Fibroblast of skin of left biceps (primary cell): ENCODE data around the gene VAPB.

Experiments
- DNase-seq, 2 experiments: peaks; one replicate each; pipeline ENCODE4 v3.0.0-alpha.2; 2013; ENCODE audit warnings: low read depth in 2 of 2

The VAPB gene

GRCh38 chr20:58481481-58482021, 92.5 kb downstream of the VAPB start:
- no peak for DNase-seq

- no peak for DNase-seq
These were observed 93.4 kb downstream of the VAPB start for GRCh38 chr20:58482416-58482815.

GRCh38 chr20:58483051-58483450, 94.0 kb downstream of the VAPB start:
- no peak for DNase-seq

- DNase-seq: no peak
These were observed 94.4 kb downstream of the VAPB start for GRCh38 chr20:58483470-58483869.

GRCh38 chr20:58485393-58485792, 96.4 kb downstream of the VAPB start:
- DNase-seq: no peak

GRCh38 chr20:58486207-58486606, 97.2 kb downstream of the VAPB start:
- DNase-seq: no peak

DNA sequence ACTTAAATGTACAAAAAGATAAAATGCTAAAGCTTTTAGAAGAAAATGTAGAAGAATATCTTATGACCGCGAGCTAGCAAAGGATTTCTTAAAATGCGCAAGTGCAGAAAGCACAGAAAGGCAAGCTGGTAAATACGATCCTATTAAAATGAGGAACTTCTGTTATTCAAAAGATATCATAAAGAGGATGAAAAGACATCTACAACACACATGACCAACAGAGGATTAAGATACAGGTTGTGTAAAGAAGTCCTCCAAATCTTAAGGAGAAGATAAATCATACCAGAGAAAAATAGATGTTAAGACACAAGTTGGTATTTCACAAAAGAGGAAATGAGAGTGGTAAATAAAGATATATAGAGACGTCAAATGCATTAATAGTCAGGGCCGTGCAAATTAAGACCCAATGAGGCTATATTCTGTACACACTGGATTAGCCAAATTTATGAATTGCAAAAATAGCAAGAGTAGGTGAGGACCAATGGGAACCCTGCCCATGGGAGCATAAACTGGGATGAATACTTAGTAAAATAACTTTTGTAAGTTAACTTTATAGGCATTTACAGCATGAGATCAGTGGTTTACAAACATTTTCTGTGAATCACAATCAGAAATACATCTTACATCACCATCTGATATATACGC, 103.2 kb downstream of the VAPB start:
- no peak for DNase-seq

- no peak for DNase-seq
These were observed 103.9 kb downstream of the VAPB start for GRCh38 chr20:58492795-58493524.

DNA sequence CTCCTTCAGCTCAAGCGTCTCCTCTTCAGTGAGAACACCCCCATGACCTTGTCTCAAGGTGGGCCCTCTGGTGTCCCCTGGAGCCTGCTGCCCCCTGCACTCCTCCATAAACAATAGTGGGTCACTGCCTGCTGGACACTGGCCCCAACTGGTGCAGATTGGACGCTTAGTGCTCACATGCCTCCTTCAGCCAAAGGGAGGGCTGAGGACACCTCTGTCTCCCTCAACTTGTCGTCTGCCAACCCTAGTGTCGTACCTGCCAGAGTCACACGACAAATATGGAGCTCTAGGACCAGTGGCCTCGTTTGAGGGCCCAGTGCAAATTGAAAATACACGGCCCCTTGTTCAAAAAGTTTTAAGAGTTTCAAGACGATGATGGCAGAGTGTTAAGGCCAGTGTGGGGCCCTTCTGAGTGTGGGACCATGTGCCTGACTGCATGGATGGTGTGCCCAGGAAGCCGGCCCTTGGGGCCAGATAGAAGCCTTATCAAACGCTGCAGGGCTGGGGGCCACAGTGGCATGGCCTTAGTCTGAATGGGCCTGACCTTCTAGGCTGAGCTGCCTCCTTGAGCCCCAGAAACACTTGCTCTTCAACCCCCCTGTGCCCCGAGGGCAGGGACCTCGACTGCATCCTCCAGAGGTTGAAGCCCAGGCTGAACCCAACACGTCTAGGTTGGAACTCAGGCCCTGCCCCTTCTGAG, 106.0 kb downstream of the VAPB start:
- no peak for DNase-seq

DNA sequence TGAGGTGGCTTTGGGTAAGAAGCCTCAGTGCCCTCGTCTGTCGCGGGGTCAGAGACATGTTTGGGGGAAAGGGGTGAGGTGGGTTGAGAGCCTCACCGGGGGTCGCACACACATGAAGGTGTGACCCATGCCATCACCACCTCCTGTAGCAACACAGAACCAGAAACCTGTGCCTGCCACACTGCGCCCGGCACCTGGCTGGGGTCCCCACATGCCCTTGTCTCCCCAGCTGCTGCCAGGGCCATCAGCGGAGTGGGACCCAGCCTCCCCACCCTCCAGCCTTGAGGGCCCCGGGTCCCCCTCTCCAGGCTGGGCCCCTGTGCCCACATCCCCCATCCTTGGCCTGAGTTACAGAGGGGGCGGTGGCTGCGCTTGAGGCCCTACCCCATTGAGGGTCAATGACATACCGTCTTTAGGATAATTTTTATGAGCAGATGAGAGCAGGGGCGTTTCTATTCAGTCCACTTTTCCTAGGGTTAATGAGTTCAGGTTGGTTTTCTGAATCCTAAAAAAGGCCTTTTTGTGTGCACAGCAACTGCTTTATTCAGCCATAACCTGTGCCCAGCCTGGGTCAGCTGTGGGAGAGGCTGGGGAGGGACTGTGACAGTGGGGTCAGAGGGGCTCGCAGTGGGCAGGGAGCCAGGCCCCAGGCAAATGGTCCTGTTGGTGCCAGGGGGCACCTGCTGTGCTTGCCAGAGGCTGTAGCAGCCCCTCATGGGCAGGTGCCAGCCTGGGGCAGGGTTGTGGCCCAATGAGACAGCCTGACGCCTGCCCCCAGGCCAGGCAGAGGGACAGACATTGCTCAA, 106.8 kb downstream of the VAPB start:
- no peak for DNase-seq

DNA sequence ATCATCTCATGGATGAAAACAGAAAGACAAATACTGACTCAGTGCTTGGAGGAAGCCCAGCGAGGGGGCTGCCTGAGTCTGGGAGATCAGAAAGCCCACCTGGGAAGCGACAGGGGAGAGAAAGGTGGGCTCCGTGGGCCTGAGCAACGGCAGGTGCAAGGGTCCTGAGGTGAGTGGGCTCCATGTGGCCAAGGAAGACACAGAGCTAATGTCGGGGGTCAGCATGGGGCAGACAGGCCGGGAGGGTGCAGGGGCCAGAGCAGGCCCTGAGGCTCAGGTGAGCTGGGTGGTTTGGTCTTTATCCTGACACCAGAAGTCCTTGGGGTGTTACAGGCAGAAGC, 107.4 kb downstream of the VAPB start:
- DNase-seq: no peak

DNA sequence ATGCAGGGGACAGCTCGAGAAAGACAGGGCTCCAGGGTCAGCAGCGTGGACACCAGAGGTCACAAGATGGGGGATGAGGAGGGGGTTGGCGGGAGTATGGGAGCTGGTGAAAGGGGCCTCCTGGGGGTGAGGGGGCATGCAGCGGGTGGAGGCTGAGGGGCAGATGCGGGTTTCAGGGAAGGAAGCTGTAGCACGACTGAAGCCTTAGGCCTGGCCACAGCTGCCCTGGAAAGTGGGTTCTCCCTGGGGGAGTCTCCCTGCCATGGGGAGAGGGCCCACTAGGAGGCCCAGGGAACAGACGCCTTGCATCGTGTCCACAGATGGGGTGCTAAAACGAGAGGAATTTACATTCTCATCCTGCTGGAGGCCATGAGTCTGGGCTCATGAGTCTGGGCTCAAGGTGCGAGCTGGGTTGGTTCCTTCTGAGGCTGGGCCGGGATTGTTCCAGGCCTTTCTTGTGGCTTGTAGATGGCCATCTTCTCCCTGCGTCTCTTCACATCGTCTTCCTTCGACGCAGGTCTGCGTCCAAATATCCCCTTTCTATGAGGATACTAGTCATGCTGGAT, 108.1 kb downstream of the VAPB start:
- DNase-seq: no peak

GRCh38 chr20:58497724-58498469, 108.9 kb downstream of the VAPB start:
- no peak for DNase-seq

DNA sequence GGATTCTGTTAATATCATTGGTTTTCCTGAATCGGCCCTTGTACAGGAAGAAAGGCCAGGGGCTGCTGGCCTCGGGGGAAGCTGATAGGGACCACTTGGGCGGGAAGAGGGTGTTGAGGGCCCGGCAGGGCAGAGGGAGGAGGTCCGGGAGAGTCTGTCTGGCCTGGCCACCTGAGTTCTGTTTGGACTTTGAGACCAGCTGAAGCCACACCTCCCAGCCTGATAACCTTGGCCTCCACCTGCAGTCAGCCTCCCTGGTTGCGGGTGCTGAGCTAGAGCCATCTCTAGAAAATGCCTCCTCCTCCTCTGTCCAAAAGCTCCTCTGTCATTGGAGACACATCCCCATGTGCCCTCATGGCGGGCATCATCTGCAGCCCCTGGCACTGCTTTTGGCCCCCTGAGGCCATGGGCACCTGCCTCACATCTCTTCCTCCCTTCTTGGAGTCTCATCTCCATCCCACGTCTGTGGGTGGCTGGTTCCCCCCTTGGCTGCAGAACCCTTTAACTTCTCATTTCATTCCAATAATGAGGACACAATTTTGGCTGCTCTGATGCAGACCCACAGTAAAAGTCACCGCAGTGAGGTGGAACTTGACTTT, 109.5 kb downstream of the VAPB start:
- no peak for DNase-seq

- no peak for DNase-seq
These were observed 111.2 kb downstream of the VAPB start for GRCh38 chr20:58500256-58500655.
